GM21515 (cell line): ENCODE data around the gene RBM23.

Source experiments
- ATAC-seq: cut with Tn5 transposase; IDR thresholded peaks from one replicate; pipeline ENCODE4 v1.9.1; 2021; ENCODE audit not compliant: unreplicated experiment

Gene RBM23

DNA sequence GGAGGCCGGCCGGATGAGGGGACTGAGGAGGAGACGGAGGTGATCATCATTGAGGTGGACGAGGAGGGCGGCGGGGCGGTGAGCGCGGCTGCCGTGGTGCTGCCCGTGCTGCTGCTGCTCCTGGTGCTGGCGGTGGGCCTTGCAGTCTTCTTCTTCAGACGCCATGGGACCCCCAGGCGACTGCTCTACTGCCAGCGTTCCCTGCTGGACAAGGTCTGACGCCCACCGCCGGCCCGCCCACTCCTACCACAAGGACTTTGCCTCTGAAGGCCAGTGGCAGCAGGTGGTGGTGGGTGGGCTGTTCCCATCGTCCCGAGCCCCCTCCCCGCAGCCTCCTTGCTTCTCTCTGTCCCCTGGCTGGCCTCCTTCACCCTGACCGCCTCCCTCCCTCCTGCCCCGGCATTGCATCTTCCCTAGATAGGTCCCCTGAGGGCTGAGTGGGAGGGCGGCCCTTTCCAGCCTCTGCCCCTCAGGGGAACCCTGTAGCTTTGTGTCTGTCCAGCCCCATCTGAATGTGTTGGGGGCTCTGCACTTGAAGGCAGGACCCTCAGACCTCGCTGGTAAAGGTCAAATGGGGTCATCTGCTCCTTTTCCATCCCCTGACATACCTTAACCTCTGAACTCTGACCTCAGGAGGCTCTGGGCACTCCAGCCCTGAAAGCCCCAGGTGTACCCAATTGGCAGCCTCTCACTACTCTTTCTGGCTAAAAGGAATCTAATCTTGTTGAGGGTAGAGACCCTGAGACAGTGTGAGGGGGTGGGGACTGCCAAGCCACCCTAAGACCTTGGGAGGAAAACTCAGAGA, 72.9 kb downstream of the RBM23 start:
- ATAC-seq, result no peak

DNA sequence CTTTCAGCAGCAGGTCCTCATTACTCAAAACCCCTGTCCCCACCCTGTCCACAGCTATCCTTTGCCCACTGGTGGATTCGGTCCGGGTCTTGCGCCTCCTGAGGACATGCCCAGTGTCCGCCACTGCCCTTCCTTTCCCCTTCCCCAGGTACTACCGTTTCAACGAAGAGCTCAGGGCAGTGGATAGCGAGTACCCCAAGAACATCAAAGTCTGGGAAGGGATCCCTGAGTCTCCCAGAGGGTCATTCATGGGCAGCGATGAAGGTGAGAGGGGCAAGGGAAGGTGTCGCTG, 73.9 kb downstream of the RBM23 start:
- no peak for ATAC-seq

GRCh38 chr14:22844221-22845102, 74.5 kb downstream of the RBM23 start:
- no peak for ATAC-seq
